Stimulated activated naive CD8-positive, alpha-beta T cell treated with anti-CD3 and anti-CD28 coated beads, Interleukin-15, Interleukin-2, amounts not matched to agents 100 ng/mL and 50 ng/mL, for 24 hours (primary cell): ENCODE results near the gene KRTAP9-2.
"Not testable (repeated sequence)": the region's sequence is repeated elsewhere in the genome, so short reads cannot be mapped to it uniquely, and the experiment has no call there.

Experiments used
- H3K27ac Mint-ChIP-seq: one replicate; pipeline ENCODE4 v1.8.0; 2021; ENCODE audit warnings: mild to moderate bottlenecking, mixed read lengths
- H3K27me3 Mint-ChIP-seq: one replicate; pipeline ENCODE4 v1.8.0; 2021; ENCODE audit warnings: mixed read lengths
- H3K36me3 Mint-ChIP-seq: one replicate; pipeline ENCODE4 v1.8.0; 2021; ENCODE audit warnings: low read depth, mixed read lengths
- H3K4me1 Mint-ChIP-seq: one replicate; pipeline ENCODE4 v1.8.0; 2021; ENCODE audit warnings: low read depth, mixed read lengths
- H3K4me3 Mint-ChIP-seq: one replicate; pipeline ENCODE4 v1.8.0; 2021; ENCODE audit warnings: mild to moderate bottlenecking, mixed read lengths
- H3K9me3 Mint-ChIP-seq: one replicate; pipeline ENCODE4 v1.8.0; 2021; ENCODE audit warnings: mixed read lengths

KRTAP9-2 gene

GRCh38 chr17:41226598-41227095 lies at the start of gene KRTAP9-2:
Gene KRTAP9-2, plus strand, starts transcription at chr17:41226648. Its CDS starts 7 bp downstream, at chr17:41226655.
- H3K27ac Mint-ChIP-seq, H3K36me3 Mint-ChIP-seq, H3K27me3 Mint-ChIP-seq, H3K4me3 Mint-ChIP-seq, H3K9me3 Mint-ChIP-seq, H3K4me1 Mint-ChIP-seq: not testable (repeated sequence)

GRCh38 chr17:41176744-41177387 lies 49.6 kb upstream of the KRTAP9-2 start:
- H3K27ac Mint-ChIP-seq: no peak overlapping the region
- no peak overlapping the region for H3K4me3 Mint-ChIP-seq
- H3K36me3 Mint-ChIP-seq: no peaks in the 10 kb centered on the region
- no peaks in the 10 kb centered on the region for H3K27me3 Mint-ChIP-seq
- peaks cover 9% of the 10 kb centered on the region for H3K4me1 Mint-ChIP-seq
- no peaks in the 10 kb centered on the region for H3K9me3 Mint-ChIP-seq

GRCh38 chr17:41177727-41178271 lies 48.6 kb upstream of the KRTAP9-2 start, which contains the start of gene KRTAP4-2:
Gene KRTAP4-2, minus strand, starts transcription at chr17:41178221. Its CDS starts 57 bp downstream, at chr17:41178164.
- no peaks in the 10 kb centered on the region for H3K27me3 Mint-ChIP-seq
- H3K4me3 Mint-ChIP-seq: no peak within 1 kb of the TSS
- no peaks in the 10 kb centered on the region for H3K9me3 Mint-ChIP-seq
- no peak within 1 kb of the TSS for H3K27ac Mint-ChIP-seq
- no peaks in the 10 kb centered on the region for H3K36me3 Mint-ChIP-seq
- peaks cover 9% of the 10 kb centered on the region for H3K4me1 Mint-ChIP-seq

GRCh38 chr17:41178341-41178740 lies 48.1 kb upstream of the KRTAP9-2 start:
- Mint-ChIP-seq H3K4me3 (no peak overlapping the region), H3K4me1 (peaks cover 9% of the 10 kb centered on the region), H3K36me3 (no peaks in the 10 kb centered on the region), H3K27ac (no peak overlapping the region), H3K27me3 (no peaks in the 10 kb centered on the region), H3K9me3 (no peaks in the 10 kb centered on the region)

GRCh38 chr17:41178843-41179616 lies 47.4 kb upstream of the KRTAP9-2 start:
- no peaks in the 10 kb centered on the region for H3K36me3 Mint-ChIP-seq
- H3K4me3 Mint-ChIP-seq: no peak overlapping the region
- H3K27ac Mint-ChIP-seq: no peak overlapping the region
- H3K27me3 Mint-ChIP-seq: no peaks in the 10 kb centered on the region
- H3K9me3 Mint-ChIP-seq: no peaks in the 10 kb centered on the region
- H3K4me1 Mint-ChIP-seq: peaks cover 9% of the 10 kb centered on the region

GRCh38 chr17:41184480-41184961 lies 41.9 kb upstream of the KRTAP9-2 start, which contains the start of gene KRTAP4-1:
Gene KRTAP4-1, minus strand, starts transcription at chr17:41184911. Its CDS starts 57 bp downstream, at chr17:41184854.
- no peaks in the 10 kb centered on the region for H3K9me3 Mint-ChIP-seq
- H3K36me3 Mint-ChIP-seq: no peaks in the 10 kb centered on the region
- no peak within 1 kb of the TSS for H3K4me3 Mint-ChIP-seq
- no peak within 1 kb of the TSS for H3K27ac Mint-ChIP-seq
- no peaks in the 10 kb centered on the region for H3K4me1 Mint-ChIP-seq
- H3K27me3 Mint-ChIP-seq: no peaks in the 10 kb centered on the region

- no peaks in the 10 kb centered on the region for H3K36me3 Mint-ChIP-seq
- no peaks in the 10 kb centered on the region for H3K27me3 Mint-ChIP-seq
- H3K9me3 Mint-ChIP-seq: no peaks in the 10 kb centered on the region
- H3K4me1 Mint-ChIP-seq: no peaks in the 10 kb centered on the region
- H3K27ac Mint-ChIP-seq: no peak overlapping the region
- no peak overlapping the region for H3K4me3 Mint-ChIP-seq
Observed at GRCh38 chr17:41185001-41185400, 41.4 kb upstream of the KRTAP9-2 start.

- Mint-ChIP-seq H3K27me3 (peaks cover 7% of the 10 kb centered on the region), H3K4me3 (no peak overlapping the region), H3K9me3 (no peaks in the 10 kb centered on the region), H3K36me3 (no peaks in the 10 kb centered on the region), H3K4me1 (no peaks in the 10 kb centered on the region), H3K27ac (no peak overlapping the region)
Observed at GRCh38 chr17:41186872-41187271, 39.6 kb upstream of the KRTAP9-2 start.

GRCh38 chr17:41189837-41190318 lies 36.6 kb upstream of the KRTAP9-2 start, which contains the start of gene KRTAP9-1:
Gene KRTAP9-1, plus strand, starts transcription at chr17:41189887. Its CDS starts 0 bp downstream, at chr17:41189887.
- not testable (repeated sequence) for H3K4me3 Mint-ChIP-seq, H3K4me1 Mint-ChIP-seq, H3K27ac Mint-ChIP-seq, H3K9me3 Mint-ChIP-seq, H3K36me3 Mint-ChIP-seq, H3K27me3 Mint-ChIP-seq

GRCh38 chr17:41190328-41190727 lies 36.1 kb upstream of the KRTAP9-2 start:
- Mint-ChIP-seq H3K4me3 (no peak overlapping the region), H3K9me3 (no peaks in the 10 kb centered on the region), H3K27me3 (peaks cover 7% of the 10 kb centered on the region), H3K27ac (no peak overlapping the region), H3K4me1 (no peaks in the 10 kb centered on the region), H3K36me3 (no peaks in the 10 kb centered on the region)

GRCh38 chr17:41196068-41196467 lies 30.4 kb upstream of the KRTAP9-2 start:
- Mint-ChIP-seq H3K36me3 (no peaks in the 10 kb centered on the region), H3K27ac (no peak overlapping the region), H3K4me3 (no peak overlapping the region), H3K27me3 (no peaks in the 10 kb centered on the region), H3K4me1 (no peaks in the 10 kb centered on the region), H3K9me3 (no peaks in the 10 kb centered on the region)

- H3K9me3 Mint-ChIP-seq: no peaks in the 10 kb centered on the region
- no peak overlapping the region for H3K4me3 Mint-ChIP-seq
- no peaks in the 10 kb centered on the region for H3K27me3 Mint-ChIP-seq
- no peak overlapping the region for H3K27ac Mint-ChIP-seq
- H3K36me3 Mint-ChIP-seq: no peaks in the 10 kb centered on the region
- H3K4me1 Mint-ChIP-seq: no peaks in the 10 kb centered on the region
Observed at GRCh38 chr17:41199421-41200078, 26.9 kb upstream of the KRTAP9-2 start.

GRCh38 chr17:41211845-41212466 lies 14.5 kb upstream of the KRTAP9-2 start:
- H3K36me3 Mint-ChIP-seq: no peaks in the 10 kb centered on the region
- peaks cover 16% of the 10 kb centered on the region for H3K27me3 Mint-ChIP-seq
- no peaks in the 10 kb centered on the region for H3K9me3 Mint-ChIP-seq
- H3K4me1 Mint-ChIP-seq: peaks cover 12% of the 10 kb centered on the region
- no peak overlapping the region for H3K4me3 Mint-ChIP-seq
- H3K27ac Mint-ChIP-seq: no peak overlapping the region

GRCh38 chr17:41212524-41213169 lies 13.8 kb upstream of the KRTAP9-2 start:
- Mint-ChIP-seq H3K36me3 (no peaks in the 10 kb centered on the region), H3K4me1 (peaks cover 12% of the 10 kb centered on the region), H3K27me3 (peaks cover 16% of the 10 kb centered on the region), H3K9me3 (no peaks in the 10 kb centered on the region), H3K27ac (no peak overlapping the region), H3K4me3 (no peak overlapping the region)
